ENCODE data around the gene HOMER2. TPM values are rescaled to one million over a fixed set of nuclear protein-coding genes. Genes with fewer than 3 reads are reported as not detected.

The HOMER2 gene
- total and polyA plus RNA-seq, 2 experiments from 2014 or later, result 10.8 to 23.9 TPM

- DNase-seq (ENCODE audit: low spot score) (no peak), ATAC-seq (no peak)
- no peak for TF ChIP-seq JUNB (IDR thresholded peaks at IDR 0.05; ENCODE audit: unreplicated experiment)
- TF ChIP-seq ZNF114 (CRISPR knock-in tag; IDR thresholded peaks at IDR 0.05), result no peak
- TF ChIP-seq ZNF462 (CRISPR knock-in tag; IDR thresholded peaks at IDR 0.05), result no peak
- Histone ChIP-seq H3K27ac (ENCODE audit: low read depth) (0 out of 2 replicates have a peak overlapping the region, but pooled peaks have one; percentile 59), H4K20me1 (replicated peaks; ENCODE audit: insufficient read depth) (no peaks in the 10 kb centered on the region), H3K4me1 (ENCODE audit: insufficient read depth) (peaks cover 5% of the 10 kb centered on the region; the same call in 1 of the 2 replicates), H3F3A (replicated peaks; ENCODE audit: low read depth) (no peaks in the 10 kb centered on the region), H3K9me2 (ENCODE audit: insufficient read depth) (no peaks in the 10 kb centered on the region), H3K79me2 (replicated peaks; ENCODE audit: insufficient read depth) (no peaks in the 10 kb centered on the region), H3K4me2 (no peak overlapping the region), H3K4me3 (no peak overlapping the region), H2AFZ (no peak overlapping the region), H3K27me3 (ENCODE audit: insufficient read depth) (no peaks in the 10 kb centered on the region), H3K36me3 (ENCODE audit: insufficient read depth) (no peaks in the 10 kb centered on the region)
- Mint-ChIP-seq H3K27me3 (ENCODE audit: insufficient read depth, low read depth, poor library complexity) (no peaks in the 10 kb centered on the region), H3K27ac (no peak overlapping the region), H3K4me1 (peaks cover 18% of the 10 kb centered on the region), H3K36me3 (ENCODE audit: low read depth) (no peaks in the 10 kb centered on the region), H3K4me3 (no peak overlapping the region), H3K9me3 (no peaks in the 10 kb centered on the region)
These were observed 56.5 kb downstream of the HOMER2 start for GRCh38 chr15:82895983-82896382.

GRCh38 chr15:82894971-82895520 is 57.5 kb downstream of the HOMER2 start:
- Mint-ChIP-seq H3K27ac (no peak overlapping the region; the same call in 1 of the 2 replicates), H3K4me3 (no peak overlapping the region), H3K36me3 (ENCODE audit: low read depth) (no peaks in the 10 kb centered on the region), H3K9me3 (no peaks in the 10 kb centered on the region), H3K27me3 (ENCODE audit: insufficient read depth, low read depth, poor library complexity) (no peaks in the 10 kb centered on the region), H3K4me1 (peaks cover 18% of the 10 kb centered on the region)
- Histone ChIP-seq H3K79me2 (replicated peaks; ENCODE audit: insufficient read depth) (no peaks in the 10 kb centered on the region), H2AFZ (no peak overlapping the region), H3K4me2 (peak overlapping the region; percentile 48), H3K36me3 (ENCODE audit: insufficient read depth) (no peaks in the 10 kb centered on the region), H3K27ac (ENCODE audit: low read depth) (peak overlapping the region; percentile 59; the same call in 1 of the 2 replicates), H3K4me1 (ENCODE audit: insufficient read depth) (peaks cover 5% of the 10 kb centered on the region; the same call in 1 of the 2 replicates), H3K4me3 (no peak overlapping the region), H3K27me3 (ENCODE audit: insufficient read depth) (no peaks in the 10 kb centered on the region), H3K9me2 (ENCODE audit: insufficient read depth) (no peaks in the 10 kb centered on the region), H4K20me1 (replicated peaks; ENCODE audit: insufficient read depth) (no peaks in the 10 kb centered on the region), H3F3A (replicated peaks; ENCODE audit: low read depth) (no peaks in the 10 kb centered on the region)
- peak; percentile 74 for DNase-seq (ENCODE audit: low spot score)
- peak; percentile 83 for ATAC-seq
- TF ChIP-seq ZNF462 (CRISPR knock-in tag; IDR thresholded peaks at IDR 0.05), result no peak

Measured in GM23338 (cell line).